ENCODE data around the gene TRMT10C. TPM values are rescaled to one million over a fixed set of nuclear protein-coding genes. Genes with fewer than 3 reads are reported as not detected.

TRMT10C gene
- polyA plus RNA-seq (2013, experiment 1 of 4), result 49.8 TPM
- 59.1 TPM for polyA plus RNA-seq (2013, experiment 2 of 4)
- polyA plus RNA-seq (2013, experiment 3 of 4), result 52.6 TPM
- polyA plus RNA-seq (2013, experiment 4 of 4), result 52.7 TPM

DNA sequence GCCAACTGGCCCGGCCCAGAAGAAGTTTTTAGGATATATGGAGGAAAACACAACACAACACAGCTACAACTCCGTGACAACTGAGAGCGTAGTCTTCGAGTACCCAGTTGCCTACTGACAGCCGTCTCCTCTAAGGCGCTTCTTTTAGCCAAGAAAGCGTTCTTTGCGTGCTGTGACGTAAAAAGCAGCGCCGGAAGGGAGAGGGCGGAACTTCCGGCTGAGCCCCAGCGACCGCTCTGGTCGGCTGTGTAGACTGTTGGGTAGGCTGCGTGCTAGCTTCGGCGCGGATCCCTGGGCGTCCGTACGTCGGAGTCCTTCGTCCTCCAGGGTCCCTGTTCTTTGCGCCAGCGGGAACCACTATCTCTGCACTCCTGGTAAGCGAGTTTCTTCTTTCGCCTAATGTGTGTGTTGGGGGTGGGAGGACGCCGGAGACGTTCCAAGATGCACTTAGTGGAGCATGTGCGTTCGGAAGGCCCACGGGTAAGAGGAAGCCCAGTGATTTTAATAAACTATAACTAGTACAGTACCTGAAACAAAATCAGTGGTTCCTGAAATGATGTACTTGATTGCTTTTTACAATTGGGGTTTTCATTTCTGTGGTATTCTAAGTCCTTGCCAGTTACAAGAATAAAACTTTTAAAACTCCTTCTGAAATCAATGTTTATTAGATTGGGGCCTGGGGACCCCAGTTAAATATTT lies at the start of gene TRMT10C:
TSS of gene TRMT10C (plus strand) at position 239 of the 699 bp plus-strand sequence. CDS start 2,914 bp downstream, outside the sequence.
- 1% methylated on average over 35 of the region's 35 CpGs for WGBS, 2 experiments
- Histone ChIP-seq H3K9me3 (ENCODE audit: control insufficient read depth, low read length) (no peaks in the 10 kb centered on the region), H3K36me3 (ENCODE audit: control insufficient read depth, insufficient read depth, low read length) (peaks cover 12% of the 10 kb centered on the region), H3K4me1 (ENCODE audit: control insufficient read depth, insufficient read depth, low read length) (no peaks in the 10 kb centered on the region), H3K4me3 (ENCODE audit: insufficient read depth, low read depth, low read length) (peak within 1 kb of the TSS; percentile 99), H3K27me3 (ENCODE audit: control insufficient read depth, insufficient read depth, low read length, poor library complexity, severe bottlenecking) (peaks cover 17% of the 10 kb centered on the region), H3K27ac (ENCODE audit: insufficient read depth, low read depth, low read length, poor library complexity, severe bottlenecking) (peak within 1 kb of the TSS; percentile 95)

DNA sequence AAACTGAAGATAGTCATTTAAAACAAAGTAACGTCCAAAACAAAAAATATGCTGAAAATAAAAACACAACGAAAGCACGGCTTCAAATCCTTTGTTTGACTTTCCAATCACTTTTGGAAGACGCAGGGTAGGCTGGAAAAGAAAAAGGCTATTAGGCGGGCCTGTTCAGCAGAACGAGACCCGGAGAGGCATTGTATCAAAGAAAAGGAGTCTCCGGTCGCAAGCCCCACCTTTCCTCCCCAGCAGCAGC lies 49.3 kb upstream of the TRMT10C start:
- H3K9me3 ChIP-seq (ENCODE audit: control insufficient read depth, low read length), result no peaks in the 10 kb centered on the region
- WGBS, 2 experiments, result 1 to 2% methylated on average over 9 of the region's 9 CpGs
- peaks cover 5% of the 10 kb centered on the region for H3K27me3 ChIP-seq (ENCODE audit: control insufficient read depth, insufficient read depth, low read length, poor library complexity, severe bottlenecking)
- no peaks in the 10 kb centered on the region for H3K4me1 ChIP-seq (ENCODE audit: control insufficient read depth, insufficient read depth, low read length)
- H3K27ac ChIP-seq (ENCODE audit: insufficient read depth, low read depth, low read length, poor library complexity, severe bottlenecking), result peak overlapping the region; percentile 80
- H3K4me3 ChIP-seq (ENCODE audit: insufficient read depth, low read depth, low read length), result peak overlapping the region; percentile 59
- H3K36me3 ChIP-seq (ENCODE audit: control insufficient read depth, insufficient read depth, low read length), result no peaks in the 10 kb centered on the region

DNA sequence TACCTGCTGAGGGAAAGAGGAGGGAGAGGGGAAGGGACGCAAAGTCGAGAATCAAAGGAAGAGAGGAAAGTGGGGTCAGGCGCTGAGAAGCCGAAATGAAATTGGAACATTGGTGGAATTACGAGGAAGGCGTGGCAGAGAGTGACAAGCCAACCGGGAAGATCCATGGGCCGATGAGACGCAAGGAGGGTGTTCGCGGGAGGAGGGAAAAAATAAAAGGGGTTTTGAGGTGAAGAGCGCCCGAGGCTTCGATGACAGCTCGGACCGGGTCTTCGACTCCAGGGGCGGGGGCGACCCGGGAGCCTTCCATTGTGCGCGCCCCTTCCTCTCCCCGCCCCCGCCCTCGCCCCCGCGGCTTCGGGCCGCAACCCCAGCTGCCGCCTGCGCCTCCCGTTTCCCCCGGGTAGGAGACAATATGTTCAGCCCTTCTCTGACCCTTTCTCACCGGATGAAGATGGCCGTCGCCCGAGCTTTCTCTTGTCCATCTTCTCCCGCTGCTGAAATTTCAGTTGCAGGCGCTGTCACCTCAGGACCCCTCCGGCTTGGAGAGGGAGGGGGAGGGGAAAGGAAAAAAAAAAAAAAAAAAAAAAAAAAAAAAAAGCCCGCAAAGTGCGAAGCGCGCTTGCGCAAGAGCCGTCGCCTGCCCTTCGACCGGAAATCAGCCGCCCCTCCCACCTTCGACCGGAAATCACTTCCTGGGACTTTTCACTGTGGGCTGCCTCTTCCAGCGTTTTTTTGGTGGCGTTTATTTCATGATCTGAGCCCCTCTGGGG lies 48.8 kb upstream of the TRMT10C start, which contains the start of gene SENP7:
TSS of gene SENP7 (minus strand) at position 567 of the 773 bp plus-strand sequence. CDS start at position 485, 82 bp downstream.
- H3K36me3 ChIP-seq (ENCODE audit: control insufficient read depth, insufficient read depth, low read length), result no peaks in the 10 kb centered on the region
- peaks cover 5% of the 10 kb centered on the region for H3K27me3 ChIP-seq (ENCODE audit: control insufficient read depth, insufficient read depth, low read length, poor library complexity, severe bottlenecking)
- H3K27ac ChIP-seq (ENCODE audit: insufficient read depth, low read depth, low read length, poor library complexity, severe bottlenecking), result peak within 1 kb of the TSS; percentile 80
- peak within 1 kb of the TSS; percentile 59 for H3K4me3 ChIP-seq (ENCODE audit: insufficient read depth, low read depth, low read length)
- 1% methylated on average over 52 to 54 of the region's 54 CpGs for WGBS, 2 experiments
- no peaks in the 10 kb centered on the region for H3K9me3 ChIP-seq (ENCODE audit: control insufficient read depth, low read length)
- no peaks in the 10 kb centered on the region for H3K4me1 ChIP-seq (ENCODE audit: control insufficient read depth, insufficient read depth, low read length)

DNA sequence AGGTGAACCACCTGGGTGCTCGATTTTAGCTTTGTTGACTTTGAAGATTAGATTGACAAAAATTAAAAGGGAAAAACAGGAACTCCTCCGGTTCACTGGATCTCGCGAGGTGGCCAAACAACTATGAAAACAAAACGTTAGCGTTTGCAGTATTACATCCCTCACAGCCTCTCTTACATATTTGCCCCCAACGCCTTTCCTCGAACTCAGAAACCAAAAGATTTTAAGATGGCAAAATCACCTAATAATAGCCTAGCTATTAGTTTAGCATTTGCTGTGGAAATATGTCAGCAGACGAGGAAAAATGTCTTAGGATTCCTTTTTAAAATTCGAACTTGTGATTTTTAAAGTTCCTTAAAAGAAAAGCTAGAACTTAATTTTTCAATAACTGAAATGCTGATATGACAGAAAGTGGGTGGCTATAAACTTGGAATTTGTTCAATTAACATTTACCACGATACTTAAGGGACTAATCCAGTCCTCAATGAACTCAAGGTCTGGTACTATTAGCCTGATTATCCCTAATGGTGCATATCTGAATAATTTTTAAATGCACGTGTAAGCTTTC lies 48.2 kb upstream of the TRMT10C start:
- 63 to 66% methylated on average over 10 to 12 of the region's 12 CpGs for WGBS, 2 experiments
- H3K4me3 ChIP-seq (ENCODE audit: insufficient read depth, low read depth, low read length), result peak overlapping the region; percentile 59
- H3K4me1 ChIP-seq (ENCODE audit: control insufficient read depth, insufficient read depth, low read length), result no peaks in the 10 kb centered on the region
- H3K27ac ChIP-seq (ENCODE audit: insufficient read depth, low read depth, low read length, poor library complexity, severe bottlenecking), result no peak overlapping the region
- no peaks in the 10 kb centered on the region for H3K9me3 ChIP-seq (ENCODE audit: control insufficient read depth, low read length)
- no peaks in the 10 kb centered on the region for H3K36me3 ChIP-seq (ENCODE audit: control insufficient read depth, insufficient read depth, low read length)
- peaks cover 5% of the 10 kb centered on the region for H3K27me3 ChIP-seq (ENCODE audit: control insufficient read depth, insufficient read depth, low read length, poor library complexity, severe bottlenecking)

DNA sequence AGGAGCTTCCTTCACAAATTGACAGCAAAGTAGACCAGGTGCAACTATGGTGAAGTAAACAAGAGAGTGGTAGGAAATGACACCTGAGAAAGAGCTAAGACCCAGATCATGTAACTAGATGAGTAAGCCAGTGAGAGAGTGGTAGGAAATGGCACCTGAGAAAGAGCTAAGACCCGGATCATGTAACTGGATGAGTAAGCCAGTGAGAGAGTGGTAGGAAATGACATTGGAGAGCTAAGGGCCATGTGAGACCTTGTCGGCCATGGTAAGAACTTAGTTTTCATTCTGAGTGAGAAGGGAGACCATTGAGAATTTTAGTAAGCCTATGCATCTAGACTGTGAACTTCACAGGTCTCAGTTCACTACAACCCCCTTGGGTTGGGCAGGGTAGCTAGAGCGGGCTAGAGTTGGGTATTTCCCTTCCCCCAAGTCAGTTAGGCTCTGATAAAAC lies 43.2 kb upstream of the TRMT10C start:
- Histone ChIP-seq H3K27ac (ENCODE audit: insufficient read depth, low read depth, low read length, poor library complexity, severe bottlenecking) (no peak overlapping the region), H3K27me3 (ENCODE audit: control insufficient read depth, insufficient read depth, low read length, poor library complexity, severe bottlenecking) (peaks cover 5% of the 10 kb centered on the region), H3K4me1 (ENCODE audit: control insufficient read depth, insufficient read depth, low read length) (no peaks in the 10 kb centered on the region), H3K9me3 (ENCODE audit: control insufficient read depth, low read length) (no peaks in the 10 kb centered on the region), H3K36me3 (ENCODE audit: control insufficient read depth, insufficient read depth, low read length) (no peaks in the 10 kb centered on the region), H3K4me3 (ENCODE audit: insufficient read depth, low read depth, low read length) (no peak overlapping the region)
- 87 to 91% methylated on average over 3 of the region's 3 CpGs for WGBS, 2 experiments

DNA sequence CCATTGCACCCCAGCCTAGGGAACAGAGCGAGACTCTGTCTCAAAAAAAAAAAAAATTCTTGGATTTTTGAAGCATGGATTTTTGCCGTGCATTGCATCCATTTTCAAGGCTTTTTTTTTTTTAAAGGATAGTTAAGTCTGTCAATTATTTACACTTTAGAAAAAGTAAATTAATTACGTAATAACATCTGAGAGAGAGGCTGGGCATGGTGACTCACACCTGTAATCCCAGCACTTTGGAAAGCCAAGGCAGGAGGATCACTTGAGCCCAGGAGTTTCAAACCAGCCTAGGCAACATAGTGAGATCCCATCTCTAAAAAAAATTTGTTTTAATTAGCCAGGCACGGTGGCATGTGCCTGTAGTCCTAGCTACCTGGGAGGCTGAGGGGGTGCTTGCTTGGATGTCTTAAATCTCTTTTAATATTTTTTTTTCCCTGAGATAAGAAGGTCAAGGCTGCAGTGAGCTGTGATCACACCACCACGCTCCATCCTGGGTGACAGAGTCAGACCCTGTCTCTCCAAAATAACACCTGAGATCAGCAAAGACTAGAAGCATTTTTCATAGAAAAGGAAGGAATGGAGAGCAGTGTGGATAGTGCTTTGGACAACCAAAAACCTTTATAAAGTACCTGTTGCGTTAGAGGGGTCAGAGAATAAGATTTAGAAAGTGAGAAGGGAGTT lies 41.8 kb upstream of the TRMT10C start:
- peaks cover 3% of the 10 kb centered on the region for H3K27me3 ChIP-seq (ENCODE audit: control insufficient read depth, insufficient read depth, low read length, poor library complexity, severe bottlenecking)
- WGBS, 2 experiments, result 88 to 92% methylated on average over 6 of the region's 6 CpGs
- no peak overlapping the region for H3K27ac ChIP-seq (ENCODE audit: insufficient read depth, low read depth, low read length, poor library complexity, severe bottlenecking)
- H3K36me3 ChIP-seq (ENCODE audit: control insufficient read depth, insufficient read depth, low read length), result no peaks in the 10 kb centered on the region
- no peaks in the 10 kb centered on the region for H3K9me3 ChIP-seq (ENCODE audit: control insufficient read depth, low read length)
- no peaks in the 10 kb centered on the region for H3K4me1 ChIP-seq (ENCODE audit: control insufficient read depth, insufficient read depth, low read length)
- H3K4me3 ChIP-seq (ENCODE audit: insufficient read depth, low read depth, low read length), result no peak overlapping the region

DNA sequence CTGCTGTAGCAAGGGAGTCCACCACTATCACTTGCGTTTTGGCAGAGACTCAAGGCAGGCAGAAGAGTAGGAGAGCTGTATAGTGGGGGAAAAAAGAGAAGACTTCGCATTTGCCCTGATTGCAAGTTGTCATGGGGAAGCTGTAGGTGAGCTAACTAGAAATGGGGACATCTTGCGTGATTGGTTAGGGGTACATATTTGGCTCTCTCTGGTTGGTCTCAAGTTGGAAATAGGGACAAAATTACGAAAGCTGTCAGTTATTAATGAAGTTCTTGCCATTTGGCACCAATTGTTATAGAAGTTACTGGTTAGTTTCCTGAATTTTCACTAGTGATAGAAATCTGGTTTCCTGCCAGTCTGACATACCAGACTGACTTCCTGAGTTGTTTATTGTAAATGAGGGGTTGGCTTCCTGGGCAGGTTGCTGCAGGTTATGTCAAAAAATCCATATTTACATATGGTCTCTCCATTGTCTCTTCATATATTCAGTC lies 40.4 kb upstream of the TRMT10C start:
- H3K9me3 ChIP-seq (ENCODE audit: control insufficient read depth, low read length), result no peaks in the 10 kb centered on the region
- no peaks in the 10 kb centered on the region for H3K4me1 ChIP-seq (ENCODE audit: control insufficient read depth, insufficient read depth, low read length)
- no peaks in the 10 kb centered on the region for H3K27me3 ChIP-seq (ENCODE audit: control insufficient read depth, insufficient read depth, low read length, poor library complexity, severe bottlenecking)
- H3K36me3 ChIP-seq (ENCODE audit: control insufficient read depth, insufficient read depth, low read length), result no peaks in the 10 kb centered on the region
- H3K27ac ChIP-seq (ENCODE audit: insufficient read depth, low read depth, low read length, poor library complexity, severe bottlenecking), result no peak overlapping the region
- no peak overlapping the region for H3K4me3 ChIP-seq (ENCODE audit: insufficient read depth, low read depth, low read length)
- WGBS, 2 experiments, result 92 to 93% methylated on average over 4 of the region's 4 CpGs

DNA sequence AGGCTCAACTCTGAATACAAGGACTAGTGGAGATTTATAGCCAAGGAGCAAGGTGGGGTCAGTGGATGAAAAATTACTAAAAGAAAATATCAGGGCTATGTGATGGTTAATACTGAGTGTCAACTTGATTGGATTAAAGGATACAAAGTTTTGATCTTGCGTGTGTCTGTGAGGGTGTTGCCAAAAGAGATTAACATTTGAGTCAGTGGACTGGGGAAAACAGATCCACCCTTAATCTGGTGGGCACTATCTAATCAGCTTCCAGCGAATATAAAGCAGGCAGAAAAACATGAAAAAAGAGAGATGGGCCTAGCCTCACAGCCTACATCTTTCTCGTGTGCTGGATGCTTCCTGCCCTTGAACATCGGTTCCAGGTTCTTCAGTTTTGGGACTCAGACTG lies 34.2 kb upstream of the TRMT10C start:
- Histone ChIP-seq H3K36me3 (ENCODE audit: control insufficient read depth, insufficient read depth, low read length) (no peaks in the 10 kb centered on the region), H3K9me3 (ENCODE audit: control insufficient read depth, low read length) (no peaks in the 10 kb centered on the region), H3K4me1 (ENCODE audit: control insufficient read depth, insufficient read depth, low read length) (no peaks in the 10 kb centered on the region), H3K27ac (ENCODE audit: insufficient read depth, low read depth, low read length, poor library complexity, severe bottlenecking) (no peak overlapping the region), H3K4me3 (ENCODE audit: insufficient read depth, low read depth, low read length) (no peak overlapping the region), H3K27me3 (ENCODE audit: control insufficient read depth, insufficient read depth, low read length, poor library complexity, severe bottlenecking) (no peaks in the 10 kb centered on the region)
- WGBS, 2 experiments, result 89 to 97% methylated on average over 4 of the region's 4 CpGs

DNA sequence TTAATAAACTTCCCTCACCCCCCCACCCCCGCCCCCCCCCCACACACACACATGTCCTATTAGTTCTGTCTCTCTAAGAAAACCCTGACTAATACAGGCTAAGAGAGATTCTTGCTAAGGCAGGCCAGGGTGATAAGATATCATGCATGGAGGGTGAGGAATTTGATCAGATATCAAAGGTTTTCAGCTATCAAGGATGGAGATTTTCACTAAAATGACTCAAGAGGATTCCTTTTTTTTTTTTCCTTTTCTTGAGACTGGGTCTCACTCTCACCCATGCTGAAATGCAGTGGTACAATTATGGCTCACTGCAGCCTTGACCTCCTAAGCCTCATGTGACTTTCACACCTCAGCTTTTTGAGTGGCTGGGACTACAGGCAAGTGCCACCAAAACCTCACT lies 33.8 kb upstream of the TRMT10C start:
- Histone ChIP-seq H3K27ac (ENCODE audit: insufficient read depth, low read depth, low read length, poor library complexity, severe bottlenecking) (no peak overlapping the region), H3K4me1 (ENCODE audit: control insufficient read depth, insufficient read depth, low read length) (no peaks in the 10 kb centered on the region), H3K36me3 (ENCODE audit: control insufficient read depth, insufficient read depth, low read length) (no peaks in the 10 kb centered on the region), H3K27me3 (ENCODE audit: control insufficient read depth, insufficient read depth, low read length, poor library complexity, severe bottlenecking) (no peaks in the 10 kb centered on the region), H3K4me3 (ENCODE audit: insufficient read depth, low read depth, low read length) (no peak overlapping the region), H3K9me3 (ENCODE audit: control insufficient read depth, low read length) (no peaks in the 10 kb centered on the region)
- WGBS, 2 experiments, result no CpG with 5 or more reads among the region's 1 CpG
